ENCODE results near the gene STK32B.

DNA sequence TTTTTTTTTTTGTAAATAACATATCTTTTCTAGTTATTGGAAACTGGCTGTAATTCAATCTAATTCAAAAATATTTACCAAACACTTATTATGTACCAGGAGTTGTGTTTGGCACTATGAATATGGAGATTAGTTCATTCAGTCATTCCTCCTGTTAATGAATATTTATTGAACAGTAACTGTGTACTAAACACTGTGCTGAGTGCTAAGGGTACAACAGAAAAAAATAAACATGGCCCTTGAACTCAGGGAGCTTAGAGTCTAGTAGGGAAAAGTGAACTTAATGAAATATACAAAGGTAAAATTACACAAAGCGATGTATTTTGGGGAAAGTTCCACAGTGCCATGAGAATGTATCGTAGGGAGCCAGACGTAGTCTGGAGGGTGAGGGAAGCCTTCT is 87.1 kb downstream of the STK32B start:
- TF ChIP-seq POLR2A (IDR thresholded peaks at IDR 0.05; ENCODE audit: low read length) (no peak), GATA1 (IDR thresholded peaks at IDR 0.05; ENCODE audit: low read depth, low read length) (no peak)
